ENCODE measurements around the gene MGRN1.

Gene MGRN1

DNA sequence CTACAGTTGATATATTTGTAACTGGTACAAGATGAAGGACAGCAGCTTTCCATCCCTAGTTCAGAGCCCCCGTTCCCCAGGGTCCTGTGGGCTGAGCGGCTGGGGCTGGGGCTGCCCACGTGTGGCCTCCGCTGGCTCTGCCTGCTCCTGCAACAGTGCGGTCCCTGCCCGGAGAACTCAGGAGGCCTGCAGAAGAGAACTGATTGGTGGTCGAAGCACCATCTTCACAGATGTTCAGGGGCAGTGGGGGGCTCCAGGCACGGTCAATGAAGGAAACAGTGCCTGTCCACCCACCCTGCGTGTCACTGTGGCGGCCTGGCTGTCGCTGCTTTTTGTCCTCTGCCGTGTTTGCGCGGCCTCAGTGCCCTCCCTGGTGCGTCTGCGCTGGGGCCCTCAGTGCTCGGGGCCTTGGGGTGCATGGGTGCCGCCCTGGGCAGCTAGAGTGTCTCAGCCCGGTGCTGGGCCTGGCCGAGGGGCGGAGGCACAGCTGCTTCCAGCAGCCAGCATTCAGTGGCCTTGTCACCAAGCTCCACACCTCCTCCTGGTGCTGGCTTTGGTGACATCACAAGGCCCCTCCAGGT, 64.6 kb downstream of the MGRN1 start:
- Mint-ChIP-seq H3K36me3 (peaks cover 44% of the 10 kb centered on the region), H3K4me3 (no peak overlapping the region), H3K27ac (no peak overlapping the region), H3K9me3 (no peaks in the 10 kb centered on the region), H3K4me1 (peaks cover 6% of the 10 kb centered on the region)
- ATAC-seq (no peak), DNase-seq (ENCODE audit: low spot score in 2 of 2) (peak in 1 of 2 donors; percentile 47)

GRCh38 chr16:4689864-4690704, 65.5 kb downstream of the MGRN1 start:
- no peak overlapping the region for H3K27ac Mint-ChIP-seq
- peaks cover 44% of the 10 kb centered on the region for H3K36me3 Mint-ChIP-seq
- no peak for ATAC-seq
- no peak for DNase-seq (ENCODE audit: low spot score in 2 of 2)
- peaks cover 7% of the 10 kb centered on the region for H3K4me1 Mint-ChIP-seq
- no peak overlapping the region for H3K4me3 Mint-ChIP-seq
- H3K9me3 Mint-ChIP-seq, result no peaks in the 10 kb centered on the region

- DNase-seq (ENCODE audit: low spot score in 2 of 2), result peak in 1 of 2 donors; percentile 50
- H3K9me3 Mint-ChIP-seq, result no peaks in the 10 kb centered on the region
- H3K36me3 Mint-ChIP-seq, result peaks cover 53% of the 10 kb centered on the region
- H3K4me3 Mint-ChIP-seq, result no peak overlapping the region
- peak overlapping the region; percentile 56 for H3K27ac Mint-ChIP-seq
- ATAC-seq, result no peak
- H3K4me1 Mint-ChIP-seq, result peaks cover 14% of the 10 kb centered on the region
Observed at GRCh38 chr16:4690946-4691665, 66.5 kb downstream of the MGRN1 start.

- Mint-ChIP-seq H3K4me3 (peak overlapping the region; percentile 73), H3K36me3 (peaks cover 60% of the 10 kb centered on the region), H3K27ac (peak overlapping the region; percentile 83), H3K4me1 (peaks cover 14% of the 10 kb centered on the region), H3K9me3 (no peaks in the 10 kb centered on the region)
- DNase-seq (ENCODE audit: low spot score in 2 of 2) (peak in 1 of 2 donors; percentile 54), ATAC-seq (no peak)
Observed at GRCh38 chr16:4691666-4692412, 67.2 kb downstream of the MGRN1 start.

DNA sequence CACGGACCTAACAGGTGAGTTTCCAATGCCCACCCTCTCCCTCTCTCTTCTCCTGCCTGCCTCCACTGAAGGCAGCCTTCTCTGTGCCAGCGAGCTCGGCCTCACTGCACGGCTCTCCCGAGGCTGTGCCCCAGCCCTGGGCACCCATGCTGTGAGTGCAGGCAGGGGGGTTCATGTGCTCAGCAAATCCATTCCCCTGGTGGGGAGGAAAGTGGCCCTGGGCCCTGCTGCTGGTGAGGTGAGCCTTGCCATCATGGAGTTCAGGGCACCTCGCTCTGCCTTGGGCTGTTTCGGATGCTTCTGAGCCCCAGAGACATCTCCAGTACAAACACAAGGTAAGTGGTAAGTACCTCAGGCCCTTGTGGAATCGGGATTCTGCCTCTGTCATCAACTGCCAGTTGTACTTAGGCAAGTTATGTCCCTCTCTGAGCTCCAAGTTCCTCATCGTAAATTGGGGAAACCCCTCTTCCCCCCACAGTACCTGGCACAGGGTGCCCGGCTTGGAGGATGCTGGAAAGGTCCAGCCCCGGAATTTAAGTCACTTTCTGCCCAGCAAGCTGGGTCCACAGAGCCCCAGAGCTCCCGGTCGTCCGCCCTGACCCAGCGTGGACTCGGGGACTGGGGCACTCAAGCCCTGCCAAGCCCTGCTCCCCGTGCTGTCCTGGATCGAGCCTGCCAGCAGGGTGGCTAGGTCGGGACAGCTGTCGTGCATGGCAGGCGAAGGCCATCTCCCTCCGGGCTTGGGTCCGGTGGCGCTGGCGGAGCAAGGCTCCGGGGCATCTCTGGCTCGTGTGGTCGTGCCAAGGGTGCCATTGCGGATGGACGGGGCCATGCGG, 68.1 kb downstream of the MGRN1 start:
- ATAC-seq (peak; percentile 11), DNase-seq (ENCODE audit: low spot score in 2 of 2) (no peak)
- H3K27ac Mint-ChIP-seq, result peak overlapping the region; percentile 83
- H3K4me1 Mint-ChIP-seq, result peaks cover 14% of the 10 kb centered on the region
- H3K9me3 Mint-ChIP-seq, result no peaks in the 10 kb centered on the region
- peaks cover 57% of the 10 kb centered on the region for H3K36me3 Mint-ChIP-seq
- H3K4me3 Mint-ChIP-seq, result peak overlapping the region; percentile 73

GRCh38 chr16:4693296-4693955, 68.8 kb downstream of the MGRN1 start, which contains the start of gene NUDT16L1:
Gene NUDT16L1 (plus strand): TSS chr16:4693562. CDS start chr16:4693727, 165 bp downstream.
- Mint-ChIP-seq H3K4me1 (peaks cover 14% of the 10 kb centered on the region), H3K4me3 (peak within 1 kb of the TSS; percentile 73), H3K27ac (peak within 1 kb of the TSS; percentile 83), H3K36me3 (peaks cover 52% of the 10 kb centered on the region), H3K9me3 (no peaks in the 10 kb centered on the region)
- DNase-seq (ENCODE audit: low spot score in 2 of 2) (peak; percentile 97 to 98), ATAC-seq (peak; percentile 97)

- DNase-seq (ENCODE audit: low spot score in 2 of 2) (peak in 1 of 2 donors; percentile 65), ATAC-seq (peak; percentile 46)
- peak overlapping the region; percentile 83 for H3K27ac Mint-ChIP-seq
- no peaks in the 10 kb centered on the region for H3K9me3 Mint-ChIP-seq
- H3K4me3 Mint-ChIP-seq, result peak overlapping the region; percentile 73
- H3K36me3 Mint-ChIP-seq, result peaks cover 56% of the 10 kb centered on the region
- H3K4me1 Mint-ChIP-seq, result peaks cover 14% of the 10 kb centered on the region
Observed at GRCh38 chr16:4693956-4694641, 69.5 kb downstream of the MGRN1 start.

GRCh38 chr16:4694642-4695451, 70.2 kb downstream of the MGRN1 start:
- ATAC-seq (no peak), DNase-seq (ENCODE audit: low spot score in 2 of 2) (peak in 1 of 2 donors; percentile 52)
- Mint-ChIP-seq H3K9me3 (no peaks in the 10 kb centered on the region), H3K4me1 (peaks cover 14% of the 10 kb centered on the region), H3K27ac (peak overlapping the region; percentile 45), H3K4me3 (peak overlapping the region; percentile 73), H3K36me3 (peaks cover 63% of the 10 kb centered on the region)

DNA sequence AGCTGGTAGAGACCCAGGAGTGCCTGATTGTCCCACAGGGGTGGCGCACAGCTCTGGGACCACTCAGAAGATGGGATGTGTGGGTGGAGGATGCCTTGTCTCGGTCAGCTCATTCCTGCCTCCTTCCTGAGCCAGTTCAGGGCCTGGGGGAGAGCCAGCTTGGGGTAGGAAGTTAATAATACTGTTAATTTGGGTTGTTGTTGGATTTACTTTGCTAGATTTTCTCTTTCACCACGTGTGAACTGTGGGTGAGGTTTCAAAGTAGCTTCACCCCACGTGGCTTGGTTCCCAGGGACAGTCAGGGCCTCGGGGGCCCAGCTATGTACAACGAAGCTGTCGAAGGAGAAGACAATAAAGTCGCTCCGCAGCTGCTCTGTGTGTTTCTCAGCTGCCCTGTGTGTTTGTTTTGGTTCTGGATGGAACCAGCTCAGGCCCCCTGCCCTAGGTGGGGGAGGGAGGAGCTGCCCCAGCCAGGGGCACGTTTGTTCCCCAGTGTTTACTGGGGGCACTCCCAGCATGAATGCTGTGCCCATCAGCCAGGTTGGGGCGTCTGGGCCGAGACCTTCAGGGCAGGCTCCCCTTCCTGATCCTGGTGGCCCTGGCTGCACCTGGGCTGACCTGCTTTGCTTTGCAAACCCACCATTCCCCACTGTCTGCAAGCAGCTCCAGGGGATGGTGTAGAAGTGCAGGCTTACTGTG, 71.0 kb downstream of the MGRN1 start:
- Mint-ChIP-seq H3K9me3 (no peaks in the 10 kb centered on the region), H3K27ac (peak overlapping the region; percentile 45), H3K36me3 (peaks cover 66% of the 10 kb centered on the region), H3K4me1 (peaks cover 14% of the 10 kb centered on the region), H3K4me3 (peak overlapping the region; percentile 73)
- no peak for ATAC-seq
- peak in 1 of 2 donors; percentile 46 for DNase-seq (ENCODE audit: low spot score in 2 of 2)

GRCh38 chr16:4696172-4696904, 71.7 kb downstream of the MGRN1 start:
- H3K4me1 Mint-ChIP-seq, result peaks cover 11% of the 10 kb centered on the region
- no peaks in the 10 kb centered on the region for H3K9me3 Mint-ChIP-seq
- H3K4me3 Mint-ChIP-seq, result no peak overlapping the region
- peak overlapping the region; percentile 45 for H3K27ac Mint-ChIP-seq
- ATAC-seq (no peak), DNase-seq (ENCODE audit: low spot score in 2 of 2) (no peak)
- peaks cover 59% of the 10 kb centered on the region for H3K36me3 Mint-ChIP-seq

GRCh38 chr16:4696905-4697847, 72.5 kb downstream of the MGRN1 start:
- Mint-ChIP-seq H3K36me3 (peaks cover 63% of the 10 kb centered on the region), H3K4me3 (no peak overlapping the region), H3K27ac (peak overlapping the region; percentile 45), H3K9me3 (no peaks in the 10 kb centered on the region), H3K4me1 (peaks cover 8% of the 10 kb centered on the region)
- ATAC-seq, result no peak
- DNase-seq (ENCODE audit: low spot score in 2 of 2), result no peak

Data from stimulated activated effector memory CD8-positive, alpha-beta T cell treated with anti-CD3 and anti-CD28 coated beads, Interleukin-12 subunit alpha, Interleukin-12 subunit beta, amount 100 ng/mL, for 72 hours (primary cell).